GM12878 (cell line): Measurements from ENCODE around the gene CD48. TPM values are rescaled to one million over a fixed set of nuclear protein-coding genes. Genes with fewer than 3 reads are reported as not detected.
A peak's percentile ranks its signal among the peaks of the same experiment; 100 is the strongest.

ENCODE experiments used
- ATAC-seq: fragments of 200-7000 bp; cut with Tn5 transposase; 3 replicates; pipeline ENCODE4 v1.9.1; 2020; ENCODE audit warnings: mild to moderate bottlenecking, moderate library complexity
- BruUV-seq: library from RNA; stranded (reverse); fragments of 400-500 nt; replicated peaks from 2 replicates; lab custom pipeline; 2021; lab: Mats Ljungman, UMichigan
- CTCF ChIA-PET: fragments of 300-600 bp; sonication (Branson Sonifier 250); formaldehyde crosslinking; extraction: SDS; loops from one replicate; lab custom pipeline; 2021; ENCODE audit warnings: inconsistent platforms; lab: Yijun Ruan, JAX
- POLR2A ChIA-PET: fragments of 350-600 bp; formaldehyde crosslinking; extraction: SDS; loops from one replicate; lab custom pipeline; 2021; ENCODE audit warnings: inconsistent platforms; lab: Charles Lee
- RAD21 ChIA-PET: fragments of 300-600 bp; sonication (Branson Sonifier 250); formaldehyde crosslinking; loops from one replicate; lab custom pipeline; 2023; ENCODE audit warnings: antibody characterized with exemption; ENCODE audit not compliant: unreplicated experiment; lab: Charles Lee
- SMC1A ChIA-PET: fragments of 300-600 bp; sonication (Branson Sonifier 250); formaldehyde crosslinking; loops from one replicate; lab custom pipeline; 2023; ENCODE audit not compliant: unreplicated experiment, uncharacterized antibody; lab: Charles Lee
- DNase-seq: peaks from one replicate; pipeline ENCODE4 v3.0.0-alpha.2; 2011; ENCODE audit warnings: low read depth, low spot score
- FAIRE-seq: peaks from 3 replicates; lab custom pipeline; 2011; peaks lifted over from hg19 to GRCh38; lab: Jason Lieb, UNC
- H2AFZ ChIP-seq: 2 replicates; pipeline ENCODE4 v1.6.0; 2011; ENCODE audit warnings: low read depth, low read length, control low read depth; ENCODE audit not compliant: control insufficient read depth
- H3K27ac ChIP-seq: 2 replicates; pipeline ENCODE4 v1.5.1; 2011; ENCODE audit warnings: control low read depth; ENCODE audit not compliant: control insufficient read depth, insufficient read depth
- H3K27me3 ChIP-seq, 2 experiments: replicated peaks in 1 of 2; 2 replicates each; pipeline versions ENCODE4 v1.6.0 to v1.6.1; 2011; ENCODE audit warnings: low read length in 1 of 2; ENCODE audit not compliant: control insufficient read depth in 2 of 2, insufficient read depth in 2 of 2
- H3K36me3 ChIP-seq, 2 experiments: 2 replicates each; pipeline ENCODE4 v1.5.1; 2011; ENCODE audit warnings: low read length in 1 of 2; ENCODE audit not compliant: control insufficient read depth in 2 of 2, insufficient read depth in 2 of 2
- H3K4me1 ChIP-seq: 2 replicates; pipeline ENCODE4 v1.6.1; 2011; ENCODE audit warnings: mild to moderate bottlenecking, low read length, moderate library complexity, mixed read lengths; ENCODE audit not compliant: control insufficient read depth, insufficient read depth
- H3K4me2 ChIP-seq: 2 replicates; pipeline ENCODE4 v1.6.0; 2011; ENCODE audit warnings: control low read depth; ENCODE audit not compliant: control insufficient read depth, insufficient read depth
- H3K4me3 ChIP-seq: fragments of 200-600 bp; sonication (generic); 2 replicates; pipeline ENCODE4 v1.5.1; 2016
- H3K79me2 ChIP-seq: 2 replicates; pipeline ENCODE4 v1.6.0; 2011; ENCODE audit warnings: low read length; ENCODE audit not compliant: control insufficient read depth, insufficient read depth
- H3K9ac ChIP-seq: 2 replicates; pipeline ENCODE4 v1.8.0; 2011; ENCODE audit warnings: low read length, control low read depth, mixed read lengths; ENCODE audit not compliant: control insufficient read depth, insufficient read depth
- H3K9me3 ChIP-seq: replicated peaks from 3 replicates; pipeline ENCODE4 v1.5.1; 2011; ENCODE audit warnings: mild to moderate bottlenecking, low read length; ENCODE audit not compliant: control insufficient read depth, insufficient read depth
- H4K20me1 ChIP-seq: 2 replicates; pipeline ENCODE4 v1.6.0; 2011; ENCODE audit not compliant: control insufficient read depth, insufficient read depth
- CREB1 ChIP-seq: IDR thresholded peaks from 2 replicates; pipeline ENCODE4 v1.6.1; 2012; ENCODE audit warnings: low read depth, mild to moderate bottlenecking, inconsistent platforms
- FOXK2 ChIP-seq: fragments of 450-650 bp; IDR thresholded peaks from 2 replicates; pipeline ENCODE4 v1.6.1; 2017; ENCODE audit warnings: mild to moderate bottlenecking, moderate library complexity
- MTA2 ChIP-seq: fragments of 450-650 bp; IDR thresholded peaks from 2 replicates; pipeline ENCODE4 v1.6.1; 2016; ENCODE audit warnings: low read depth, mild to moderate bottlenecking, moderate library complexity
- PML ChIP-seq: IDR thresholded peaks from 2 replicates; pipeline ENCODE4 v1.6.1; 2012; ENCODE audit warnings: low read length, inconsistent platforms
- POLR2AphosphoS2 ChIP-seq: IDR thresholded peaks from 2 replicates; pipeline ENCODE4 v1.6.1; 2011; ENCODE audit warnings: low read depth, mild to moderate bottlenecking, low read length, improper control_type of control experiment, moderate library complexity
- POLR2AphosphoS5 ChIP-seq: IDR thresholded peaks from 2 replicates; pipeline ENCODE4 v1.6.1; 2011; ENCODE audit warnings: mild to moderate bottlenecking, low read length, inconsistent platforms
- POU2F2 ChIP-seq: IDR thresholded peaks from 3 replicates; pipeline ENCODE4 v1.6.1; 2011; ENCODE audit warnings: low read depth, mild to moderate bottlenecking, low read length, borderline replicate concordance
- RAD51 ChIP-seq: fragments of 450-650 bp; IDR thresholded peaks from 2 replicates; pipeline ENCODE4 v1.6.1; 2016; ENCODE audit warnings: moderate library complexity, mild to moderate bottlenecking, inconsistent platforms
- RBBP5 ChIP-seq: fragments of 200-600 bp; sonication (generic); conservative IDR thresholded peaks from 2 replicates; pipeline ENCODE4 v1.6.1; 2016
- RUNX3 ChIP-seq: IDR thresholded peaks from 2 replicates; pipeline ENCODE4 v1.6.1; 2012; ENCODE audit warnings: low read length, inconsistent platforms
- ZBED1 ChIP-seq: IDR thresholded peaks from 2 replicates; pipeline ENCODE4 v1.6.1; 2016; ENCODE audit warnings: borderline replicate concordance
- ZNF24 ChIP-seq: fragments of 450-650 bp; IDR thresholded peaks from 2 replicates; pipeline ENCODE4 v1.6.1; 2017; ENCODE audit warnings: antibody characterized with exemption, mild to moderate bottlenecking
- WGBS: methylation state at CpG from one replicate; pipeline ENCODE4 v1.1.6; 2016; ENCODE audit warnings: low lambda C conversion rate; ENCODE audit not compliant: insufficient replicate concordance, insufficient coverage; ENCODE audit errors: missing lambda C conversion rate; 5-methylcytosine and 5-hydroxymethylcytosine counted together
- in situ Hi-C: fragments of 300-500 bp; cut with MboI; formaldehyde crosslinking; loops from 9 replicates; pipeline ENCODE4 v1.14.3; 2018; ENCODE audit warnings: mixed read lengths
- intact Hi-C: fragments of 100-400 bp; cut with micrococcal nuclease; formaldehyde crosslinking; loops from one replicate; pipeline ENCODE4 v1.14.2; 2022; ENCODE audit not compliant: unreplicated experiment
- polyA plus RNA-seq, 11 experiments: library from polyadenylated mRNA; depleted of rRNA in 4 of 11; unstranded in 6 of 11; stranded (reverse) in 5 of 11; fragments of >200 nt; fragmentation: Nextera tagmentation in 4 of 11; fragmentation: Illumina TruSeq in 1 of 11; extraction: Ambion mirVana in 4 of 11; extraction: Trizol in 1 of 11; gene quantifications; 1 replicate in 1 of 11; 2 replicates in 10 of 11; pipeline versions ENCODE4 v1.2.1 to v1.2.3, GENCODE V29; 2011 to 2016; ENCODE audit warnings: inconsistent platforms in 2 of 11, missing spikeins in 2 of 11, low read depth in 1 of 11
- total RNA-seq, 4 experiments: library from RNA; depleted of rRNA in 3 of 4; stranded (reverse); fragments of >200 nt in 3 of 4; fragmentation: Illumina TruSeq in 1 of 4; extraction: Trizol in 1 of 4; gene quantifications; 2 replicates each; pipeline versions ENCODE4 v1.2.1 to v1.2.3, GENCODE V29; 2013 to 2021
- TF ChIP-seq, protein P1 (sequence below): fragments of 450-650 bp; IDR thresholded peaks from 2 replicates; pipeline ENCODE4 v1.6.1; 2017; ENCODE audit warnings: low read depth, mild to moderate bottlenecking, moderate library complexity
- TF ChIP-seq, protein P2 (sequence below): IDR thresholded peaks from 2 replicates; pipeline ENCODE4 v1.6.1; 2012; ENCODE audit warnings: low read length, inconsistent platforms
- TF ChIP-seq, protein P3 (sequence below): fragments of 450-650 bp; IDR thresholded peaks from 2 replicates; pipeline ENCODE4 v1.6.1; 2018; ENCODE audit warnings: mild to moderate bottlenecking, low read depth, moderate library complexity; ENCODE audit not compliant: partially characterized antibody

Gene CD48
- total and polyA plus RNA-seq, 10 of the 15 experiments (the other 5 are each of a cell fraction or from before 2014, with no cell fraction given), result 302 to 1,315 (median 430) TPM

GRCh38 chr1:160685266-160685665, 26.4 kb downstream of the CD48 start (continued):
- TF ChIP-seq, protein P1, sequence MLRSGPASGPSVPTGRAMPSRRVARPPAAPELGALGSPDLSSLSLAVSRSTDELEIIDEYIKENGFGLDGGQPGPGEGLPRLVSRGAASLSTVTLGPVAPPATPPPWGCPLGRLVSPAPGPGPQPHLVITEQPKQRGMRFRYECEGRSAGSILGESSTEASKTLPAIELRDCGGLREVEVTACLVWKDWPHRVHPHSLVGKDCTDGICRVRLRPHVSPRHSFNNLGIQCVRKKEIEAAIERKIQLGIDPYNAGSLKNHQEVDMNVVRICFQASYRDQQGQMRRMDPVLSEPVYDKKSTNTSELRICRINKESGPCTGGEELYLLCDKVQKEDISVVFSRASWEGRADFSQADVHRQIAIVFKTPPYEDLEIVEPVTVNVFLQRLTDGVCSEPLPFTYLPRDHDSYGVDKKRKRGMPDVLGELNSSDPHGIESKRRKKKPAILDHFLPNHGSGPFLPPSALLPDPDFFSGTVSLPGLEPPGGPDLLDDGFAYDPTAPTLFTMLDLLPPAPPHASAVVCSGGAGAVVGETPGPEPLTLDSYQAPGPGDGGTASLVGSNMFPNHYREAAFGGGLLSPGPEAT, result no peak
- TF ChIP-seq ZNF24 (no peak), FOXK2 (no peak)

- no peaks in the 10 kb centered on the region; the same call in 2 of the 3 replicates for H3K9me3 ChIP-seq
- H2AFZ ChIP-seq, result no peak overlapping the region
- no TSS peak for BruUV-seq
- peak overlapping the region; percentile 62 for H3K27ac ChIP-seq
- H4K20me1 ChIP-seq, result peaks cover 3% of the 10 kb centered on the region
- in situ Hi-C loops, result loop anchor here (5.0 kb wide), 2 partner anchors 84 to 269 kb away; partner anchors contain the start of gene ITLN2
- peaks cover 40 to 69% of the 10 kb centered on the region in 2 experiments for H3K36me3 ChIP-seq
- H3K4me3 ChIP-seq, result peak overlapping the region; percentile 21
- peak overlapping the region; percentile 52 for H3K4me2 ChIP-seq
- no peak overlapping the region for H3K9ac ChIP-seq
- WGBS, result 28% methylated on average over 4 of the region's 4 CpGs
- FAIRE-seq (no peak), DNase-seq (no peak), ATAC-seq (peak; percentile 10; the same call in 2 of the 3 replicates)
- H3K27me3 ChIP-seq, result no peaks in the 10 kb centered on the region
- SMC1A ChIA-PET, result interaction anchor here (0.6 to 7.6 kb wide), 19 partner anchors 8 to 167 kb away, joined by 3 to 79 read pairs (median 5); partner anchors contain the start of gene CD48
- peaks cover 33% of the 10 kb centered on the region for H3K4me1 ChIP-seq
- CTCF ChIA-PET, result interaction anchor here (0.7 to 9.8 kb wide), 20 partner anchors 9 to 269 kb away, joined by 3 to 95 read pairs (median 4); partner anchors contain the start of gene ITLN2
- peaks cover 60% of the 10 kb centered on the region for H3K79me2 ChIP-seq
- RAD21 ChIA-PET, result interaction anchor here (0.8 to 3.8 kb wide), 16 partner anchors 8 to 269 kb away, joined by 3 to 28 read pairs (median 4); partner anchors contain the start of gene CD244
- intact Hi-C loops, result loop anchor here (2.0 kb wide), 1 partner anchor 268 kb away; no protein-coding TSS in a partner anchor
- POLR2A ChIA-PET, result interaction anchor here (0.6 to 2.2 kb wide), 14 partner anchors 10 to 169 kb away, joined by 3 to 11 read pairs (median 4); partner anchors contain the start of genes CD48 and SLAMF1
- TF ChIP-seq POLR2AphosphoS2 (no peak), MTA2 (no peak), POLR2AphosphoS5 (0 out of 2 replicates have a peak, but pooled peaks have one; percentile 16), RAD51 (no peak), CREB1 (no peak), ZBED1 (0 out of 2 replicates have a peak, but pooled peaks have one; percentile 9), POU2F2 (no peak), PML (0 out of 2 replicates have a peak, but pooled peaks have one; percentile 41), RBBP5 (no peak), RUNX3 (peak; percentile 27; the same call in 1 of the 2 replicates)
- TF ChIP-seq, protein P2, sequence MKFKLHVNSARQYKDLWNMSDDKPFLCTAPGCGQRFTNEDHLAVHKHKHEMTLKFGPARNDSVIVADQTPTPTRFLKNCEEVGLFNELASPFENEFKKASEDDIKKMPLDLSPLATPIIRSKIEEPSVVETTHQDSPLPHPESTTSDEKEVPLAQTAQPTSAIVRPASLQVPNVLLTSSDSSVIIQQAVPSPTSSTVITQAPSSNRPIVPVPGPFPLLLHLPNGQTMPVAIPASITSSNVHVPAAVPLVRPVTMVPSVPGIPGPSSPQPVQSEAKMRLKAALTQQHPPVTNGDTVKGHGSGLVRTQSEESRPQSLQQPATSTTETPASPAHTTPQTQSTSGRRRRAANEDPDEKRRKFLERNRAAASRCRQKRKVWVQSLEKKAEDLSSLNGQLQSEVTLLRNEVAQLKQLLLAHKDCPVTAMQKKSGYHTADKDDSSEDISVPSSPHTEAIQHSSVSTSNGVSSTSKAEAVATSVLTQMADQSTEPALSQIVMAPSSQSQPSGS, result 0 out of 2 replicates have a peak, but pooled peaks have one; percentile 14
- TF ChIP-seq, protein P3, sequence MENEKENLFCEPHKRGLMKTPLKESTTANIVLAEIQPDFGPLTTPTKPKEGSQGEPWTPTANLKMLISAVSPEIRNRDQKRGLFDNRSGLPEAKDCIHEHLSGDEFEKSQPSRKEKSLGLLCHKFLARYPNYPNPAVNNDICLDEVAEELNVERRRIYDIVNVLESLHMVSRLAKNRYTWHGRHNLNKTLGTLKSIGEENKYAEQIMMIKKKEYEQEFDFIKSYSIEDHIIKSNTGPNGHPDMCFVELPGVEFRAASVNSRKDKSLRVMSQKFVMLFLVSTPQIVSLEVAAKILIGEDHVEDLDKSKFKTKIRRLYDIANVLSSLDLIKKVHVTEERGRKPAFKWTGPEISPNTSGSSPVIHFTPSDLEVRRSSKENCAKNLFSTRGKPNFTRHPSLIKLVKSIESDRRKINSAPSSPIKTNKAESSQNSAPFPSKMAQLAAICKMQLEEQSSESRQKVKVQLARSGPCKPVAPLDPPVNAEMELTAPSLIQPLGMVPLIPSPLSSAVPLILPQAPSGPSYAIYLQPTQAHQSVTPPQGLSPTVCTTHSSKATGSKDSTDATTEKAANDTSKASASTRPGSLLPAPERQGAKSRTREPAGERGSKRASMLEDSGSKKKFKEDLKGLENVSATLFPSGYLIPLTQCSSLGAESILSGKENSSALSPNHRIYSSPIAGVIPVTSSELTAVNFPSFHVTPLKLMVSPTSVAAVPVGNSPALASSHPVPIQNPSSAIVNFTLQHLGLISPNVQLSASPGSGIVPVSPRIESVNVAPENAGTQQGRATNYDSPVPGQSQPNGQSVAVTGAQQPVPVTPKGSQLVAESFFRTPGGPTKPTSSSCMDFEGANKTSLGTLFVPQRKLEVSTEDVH, result peak; percentile 58
These were observed 28.4 kb downstream of the CD48 start for GRCh38 chr1:160682983-160683865.
